Mesodermal cell (in vitro differentiated cells): ENCODE results near the gene NRL.

Experiments used
- H3K27ac ChIP-seq: 2 replicates; pipeline ENCODE4 v1.7.0; 2013; ENCODE audit warnings: mild to moderate bottlenecking, low read depth, low read length, moderate library complexity; ENCODE audit not compliant: severe bottlenecking
- H3K36me3 ChIP-seq: 2 replicates; pipeline ENCODE4 v1.7.1; 2013; ENCODE audit warnings: mild to moderate bottlenecking, low read length, moderate library complexity; ENCODE audit not compliant: control insufficient read depth, insufficient read depth
- H3K4me1 ChIP-seq: one replicate; pipeline ENCODE4 v1.7.1; 2013; ENCODE audit warnings: mild to moderate bottlenecking, low read length; ENCODE audit not compliant: insufficient read depth, control insufficient read depth, poor library complexity, severe bottlenecking
- H3K4me3 ChIP-seq: 2 replicates; pipeline ENCODE4 v1.7.0; 2013; ENCODE audit warnings: low read length, control low read depth, mild to moderate bottlenecking; ENCODE audit not compliant: insufficient read depth, poor library complexity, severe bottlenecking; ENCODE audit errors: extremely low read depth
- H3K9me3 ChIP-seq: 2 replicates; pipeline ENCODE4 v1.7.1; 2013; ENCODE audit warnings: mild to moderate bottlenecking, low read length, moderate library complexity; ENCODE audit not compliant: control insufficient read depth
- WGBS, 2 experiments: methylation state at CpG; one replicate each; pipeline ENCODE4 v1.1.5; 2013; ENCODE audit warnings: missing lambda C conversion rate in 2 of 2; ENCODE audit not compliant: insufficient coverage in 2 of 2; 5-methylcytosine and 5-hydroxymethylcytosine counted together

Gene NRL

DNA sequence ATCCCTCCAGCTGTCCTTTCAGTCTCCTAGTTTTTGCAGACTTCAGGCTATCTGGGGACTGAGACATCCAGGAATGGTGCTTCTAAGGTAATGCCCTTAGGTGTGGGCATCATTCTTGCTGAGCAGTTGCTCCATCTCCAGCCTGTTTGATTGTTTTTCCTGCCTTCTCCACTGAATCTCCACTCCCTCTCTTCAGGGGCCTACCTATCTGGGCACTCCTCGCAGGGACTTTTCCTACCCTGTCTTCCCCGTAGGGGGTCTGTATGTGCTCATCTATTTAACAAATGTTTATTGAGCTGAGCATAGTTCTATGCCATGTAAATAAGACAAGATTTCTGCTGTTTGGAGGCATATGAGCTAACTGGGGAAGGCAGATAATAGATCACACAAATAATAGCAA is 18.2 kb upstream of the NRL start:
- peaks cover 2% of the 10 kb centered on the region for H3K4me1 ChIP-seq
- H3K9me3 ChIP-seq: no peaks in the 10 kb centered on the region
- H3K27ac ChIP-seq: no peak overlapping the region
- peaks cover 5% of the 10 kb centered on the region for H3K36me3 ChIP-seq
- no peak overlapping the region for H3K4me3 ChIP-seq
- WGBS, 2 experiments: 92% methylated on average over 2 of the region's 2 CpGs; no CpG with 5 or more reads in 1 of the 2 experiments

GRCh38 chr14:24132061-24132685 is 17.4 kb upstream of the NRL start:
- Histone ChIP-seq H3K4me3 (no peak overlapping the region), H3K36me3 (no peaks in the 10 kb centered on the region), H3K27ac (no peak overlapping the region), H3K4me1 (peaks cover 2% of the 10 kb centered on the region), H3K9me3 (no peaks in the 10 kb centered on the region)
- WGBS, 2 experiments: 87 to 92% methylated on average over 23 to 24 of the region's 24 CpGs

- 92% methylated on average over 12 to 15 of the region's 15 CpGs for WGBS, 2 experiments
- H3K36me3 ChIP-seq: no peaks in the 10 kb centered on the region
Observed at GRCh38 chr14:24131549-24131966, 16.8 kb upstream of the NRL start.

GRCh38 chr14:24130717-24131548 is 16.2 kb upstream of the NRL start:
- H3K4me1 ChIP-seq: no peaks in the 10 kb centered on the region
- H3K4me3 ChIP-seq: no peak overlapping the region
- no peaks in the 10 kb centered on the region for H3K9me3 ChIP-seq
- H3K27ac ChIP-seq: no peak overlapping the region
- 75 to 80% methylated on average over 2 to 6 of the region's 7 CpGs for WGBS, 2 experiments
- no peaks in the 10 kb centered on the region for H3K36me3 ChIP-seq

More at GRCh38 chr14:24131549-24131966, 16.8 kb upstream of the NRL start:
- H3K27ac ChIP-seq: no peak overlapping the region
- no peaks in the 10 kb centered on the region for H3K9me3 ChIP-seq
- peaks cover under 1% of the 10 kb centered on the region for H3K4me1 ChIP-seq
- H3K4me3 ChIP-seq: no peak overlapping the region

GRCh38 chr14:24130380-24130716 is 15.6 kb upstream of the NRL start, which contains the start of gene FITM1:
Gene FITM1 (plus strand): TSS chr14:24130659. CDS start chr14:24131564, 905 bp downstream.
- H3K9me3 ChIP-seq: no peaks in the 10 kb centered on the region
- H3K4me3 ChIP-seq: no peak within 1 kb of the TSS
- WGBS, 2 experiments: 90 to 92% methylated on average over 3 to 4 of the region's 5 CpGs
- H3K36me3 ChIP-seq: no peaks in the 10 kb centered on the region
- H3K4me1 ChIP-seq: no peaks in the 10 kb centered on the region
- H3K27ac ChIP-seq: no peak within 1 kb of the TSS

DNA sequence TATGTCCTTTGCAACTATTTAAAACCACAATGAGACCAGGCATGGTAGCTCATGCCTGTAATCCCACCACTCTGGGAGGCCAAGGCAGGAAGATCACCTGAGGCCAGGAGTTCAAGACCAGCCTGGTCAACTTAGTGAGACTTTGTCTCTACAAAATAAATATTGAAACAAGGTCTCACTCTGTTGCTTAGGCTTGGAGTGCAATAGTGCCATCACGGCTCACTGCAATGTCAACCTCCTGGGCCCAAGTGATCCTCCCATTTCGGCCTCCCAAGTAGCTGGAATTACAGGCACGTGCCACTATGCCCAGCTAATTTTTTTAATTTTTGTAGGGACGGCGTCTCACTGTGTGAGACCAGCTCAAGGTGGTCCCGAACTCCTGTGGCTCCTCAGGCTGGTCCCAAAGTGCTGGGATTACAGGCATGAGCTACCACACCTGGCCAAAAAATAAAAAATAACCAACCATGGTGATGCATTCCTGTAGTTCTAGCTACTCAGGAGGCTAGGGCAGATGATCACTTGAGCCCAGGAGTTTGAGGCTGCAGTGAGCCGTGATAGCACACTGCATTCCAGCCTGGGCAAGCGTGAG is 14.8 kb upstream of the NRL start:
- H3K4me3 ChIP-seq: no peak overlapping the region
- no peak overlapping the region for H3K27ac ChIP-seq
- H3K9me3 ChIP-seq: no peaks in the 10 kb centered on the region
- no peaks in the 10 kb centered on the region for H3K36me3 ChIP-seq
- whole genome bisulfite sequencing, 2 experiments: 88 to 97% methylated on average over 6 of the region's 8 CpGs
- no peaks in the 10 kb centered on the region for H3K4me1 ChIP-seq

- H3K4me3 ChIP-seq: no peak overlapping the region
- 92 to 100% methylated on average over 1 to 2 of the region's 2 CpGs for WGBS, 2 experiments
- H3K9me3 ChIP-seq: no peaks in the 10 kb centered on the region
Observed at GRCh38 chr14:24127673-24128072, 12.9 kb upstream of the NRL start.

GRCh38 chr14:24126939-24127338 is 12.2 kb upstream of the NRL start:
- no peaks in the 10 kb centered on the region for H3K4me1 ChIP-seq
- no peak overlapping the region for H3K27ac ChIP-seq
- H3K4me3 ChIP-seq: no peak overlapping the region
- H3K9me3 ChIP-seq: no peaks in the 10 kb centered on the region
- peaks cover 2% of the 10 kb centered on the region for H3K36me3 ChIP-seq

More at GRCh38 chr14:24127673-24128072, 12.9 kb upstream of the NRL start:
- Histone ChIP-seq H3K4me1 (no peaks in the 10 kb centered on the region), H3K36me3 (peaks cover 2% of the 10 kb centered on the region), H3K27ac (no peak overlapping the region)

DNA sequence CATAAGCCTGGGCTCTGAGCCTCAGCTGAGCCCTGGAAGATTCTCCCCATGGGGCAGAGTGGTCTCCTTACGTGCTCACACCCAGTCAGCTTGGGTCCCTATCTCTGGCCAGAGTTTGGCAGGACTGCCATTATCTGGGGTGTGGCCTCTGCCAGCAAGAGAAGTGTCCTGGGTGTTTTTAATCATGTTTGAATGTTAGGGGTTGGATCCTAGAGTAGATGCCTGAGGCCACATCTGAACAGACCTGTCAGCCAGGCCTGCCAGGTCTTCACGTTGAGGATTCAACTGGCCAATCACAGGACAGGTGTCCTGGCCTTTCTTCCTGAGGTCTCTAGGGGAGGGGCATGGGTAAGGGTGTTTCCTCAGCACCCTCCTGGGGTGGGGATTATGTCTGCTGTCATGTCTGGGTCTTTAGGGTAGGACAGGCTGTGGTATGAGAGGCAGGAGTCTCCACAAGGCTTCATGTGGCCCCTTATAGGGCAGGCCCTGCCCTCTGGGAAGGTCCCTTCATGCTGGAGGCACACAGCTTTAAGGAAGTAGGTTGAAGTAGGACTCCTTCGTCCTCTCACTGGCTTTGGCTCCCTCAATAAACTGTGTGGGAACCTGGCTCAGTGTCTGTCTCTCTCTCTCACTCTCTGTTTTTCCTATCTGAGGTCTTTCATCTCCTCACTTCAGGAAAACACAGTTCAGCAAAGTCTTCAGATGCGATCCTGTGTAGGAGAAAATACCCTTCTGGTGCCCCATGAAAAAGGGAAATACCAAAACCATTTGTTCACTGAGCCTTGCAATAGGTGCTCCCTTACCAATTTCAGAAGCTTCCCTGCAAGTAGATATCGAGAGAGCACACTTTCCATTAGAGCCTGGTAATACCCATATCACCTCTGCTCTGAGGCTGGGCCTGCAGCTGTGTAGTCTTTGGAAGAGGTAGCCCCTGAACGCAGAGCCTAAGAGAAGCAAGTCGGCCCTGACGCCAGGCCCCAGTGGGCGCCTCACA is 9.0 kb upstream of the NRL start:
- Histone ChIP-seq H3K9me3 (no peaks in the 10 kb centered on the region), H3K36me3 (peaks cover 24% of the 10 kb centered on the region), H3K4me3 (no peak overlapping the region), H3K4me1 (no peaks in the 10 kb centered on the region), H3K27ac (no peak overlapping the region)
- 93% methylated on average over 5 to 9 of the region's 9 CpGs for WGBS, 2 experiments

DNA sequence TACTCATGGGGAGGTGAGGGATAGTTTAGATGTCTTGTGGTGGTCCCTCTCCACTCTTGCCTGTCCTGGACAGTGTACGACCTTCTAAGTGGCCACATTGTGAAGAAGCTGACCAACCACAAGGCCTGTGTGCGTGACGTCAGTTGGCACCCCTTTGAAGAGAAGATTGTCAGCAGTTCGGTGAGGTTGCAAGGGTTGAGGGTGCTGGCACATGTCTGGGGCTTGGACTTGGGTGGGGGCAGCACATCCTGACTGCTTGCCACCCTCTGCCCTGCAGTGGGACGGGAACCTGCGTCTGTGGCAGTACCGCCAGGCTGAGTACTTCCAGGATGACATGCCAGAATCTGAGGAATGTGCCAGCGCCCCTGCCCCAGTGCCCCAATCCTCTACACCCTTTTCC is 8.1 kb upstream of the NRL start:
- H3K9me3 ChIP-seq: no peaks in the 10 kb centered on the region
- H3K4me3 ChIP-seq: no peak overlapping the region
- no peak overlapping the region for H3K27ac ChIP-seq
- no peaks in the 10 kb centered on the region for H3K4me1 ChIP-seq
- WGBS, 2 experiments: 92 to 93% methylated on average over 5 to 7 of the region's 8 CpGs
- H3K36me3 ChIP-seq: peaks cover 32% of the 10 kb centered on the region
